OCI-LY1 (cell line): Measurements from ENCODE around the gene ITLN2.
"Not testable (repeated sequence)": the region's sequence is repeated elsewhere in the genome, so short reads cannot be mapped to it uniquely, and the experiment has no call there.

Experiments used
- CTCF ChIP-seq: fragments of 200-600 bp; sonication (generic), shearing (Covaris generic); IDR thresholded peaks from 2 replicates; pipeline ENCODE4 v1.5.1; 2017; ENCODE audit warnings: mild to moderate bottlenecking, antibody characterized with exemption, low read length, moderate library complexity, mixed read lengths
- EZH2 ChIP-seq: fragments of 200-600 bp; sonication (generic), shearing (Covaris generic); IDR thresholded peaks from 2 replicates; pipeline ENCODE4 v1.8.0; 2017; ENCODE audit warnings: borderline replicate concordance, mixed run types, mild to moderate bottlenecking, antibody characterized with exemption, low read length, moderate library complexity, mixed read lengths

- not testable (repeated sequence) for TF ChIP-seq CTCF, EZH2
Observed at GRCh38 chr1:160992036-160992435, 37.4 kb upstream of the ITLN2 start.
